Measurements from ENCODE around the gene LRRC31.

Gene LRRC31

GRCh38 chr3:169792359-169792758, 77.4 kb downstream of the LRRC31 start:
- no peaks in the 10 kb centered on the region for H3K27me3 ChIP-seq (replicated peaks; ENCODE audit: control insufficient read depth, insufficient read depth, low read length, poor library complexity, severe bottlenecking)
- H3K36me3 ChIP-seq (ENCODE audit: control insufficient read depth, insufficient read depth, low read length), result peaks cover 6% of the 10 kb centered on the region

GRCh38 chr3:169790687-169791429, 78.9 kb downstream of the LRRC31 start:
- no peaks in the 10 kb centered on the region for H3K4me1 ChIP-seq (ENCODE audit: control insufficient read depth, insufficient read depth, low read length, poor library complexity, severe bottlenecking)
- peaks cover 16% of the 10 kb centered on the region for H3K36me3 ChIP-seq (ENCODE audit: control insufficient read depth, insufficient read depth, low read length)

More at GRCh38 chr3:169792359-169792758, 77.4 kb downstream of the LRRC31 start:
- DNase-seq, result no peak
- Histone ChIP-seq H3K4me1 (ENCODE audit: control insufficient read depth, insufficient read depth, low read length, poor library complexity, severe bottlenecking) (no peaks in the 10 kb centered on the region), H3K27ac (ENCODE audit: insufficient read depth, low read length, poor library complexity, severe bottlenecking) (no peak overlapping the region), H3K4me3 (ENCODE audit: insufficient read depth, low read depth, low read length, poor library complexity, severe bottlenecking) (no peak overlapping the region), H3K9me3 (ENCODE audit: control insufficient read depth, low read length) (no peaks in the 10 kb centered on the region)

GRCh38 chr3:169790219-169790618, 79.5 kb downstream of the LRRC31 start:
- no peak overlapping the region for H3K4me3 ChIP-seq (ENCODE audit: insufficient read depth, low read depth, low read length, poor library complexity, severe bottlenecking)
- H3K9me3 ChIP-seq (ENCODE audit: control insufficient read depth, low read length), result no peaks in the 10 kb centered on the region
- no peaks in the 10 kb centered on the region for H3K27me3 ChIP-seq (replicated peaks; ENCODE audit: control insufficient read depth, insufficient read depth, low read length, poor library complexity, severe bottlenecking)
- no peak overlapping the region for H3K27ac ChIP-seq (ENCODE audit: insufficient read depth, low read length, poor library complexity, severe bottlenecking)
- no peak for DNase-seq
- H3K4me1 ChIP-seq (ENCODE audit: control insufficient read depth, insufficient read depth, low read length, poor library complexity, severe bottlenecking), result no peaks in the 10 kb centered on the region
- H3K36me3 ChIP-seq (ENCODE audit: control insufficient read depth, insufficient read depth, low read length), result peaks cover 16% of the 10 kb centered on the region

More at GRCh38 chr3:169790687-169791429, 78.9 kb downstream of the LRRC31 start:
- H3K27me3 ChIP-seq (replicated peaks; ENCODE audit: control insufficient read depth, insufficient read depth, low read length, poor library complexity, severe bottlenecking), result no peaks in the 10 kb centered on the region
- no peak overlapping the region for H3K27ac ChIP-seq (ENCODE audit: insufficient read depth, low read length, poor library complexity, severe bottlenecking)
- H3K9me3 ChIP-seq (ENCODE audit: control insufficient read depth, low read length), result no peaks in the 10 kb centered on the region
- no peak for DNase-seq
- no peak overlapping the region for H3K4me3 ChIP-seq (ENCODE audit: insufficient read depth, low read depth, low read length, poor library complexity, severe bottlenecking)

Measured in effector memory CD4-positive, alpha-beta T cell (primary cell).